GM21526 (cell line): ENCODE data around the gene RAD9A.

Source experiments
- ATAC-seq: cut with Tn5 transposase; IDR thresholded peaks from one replicate; pipeline ENCODE4 v1.9.1; 2021; ENCODE audit warnings: moderate library complexity; ENCODE audit not compliant: unreplicated experiment, low FRiP score

The RAD9A gene

DNA sequence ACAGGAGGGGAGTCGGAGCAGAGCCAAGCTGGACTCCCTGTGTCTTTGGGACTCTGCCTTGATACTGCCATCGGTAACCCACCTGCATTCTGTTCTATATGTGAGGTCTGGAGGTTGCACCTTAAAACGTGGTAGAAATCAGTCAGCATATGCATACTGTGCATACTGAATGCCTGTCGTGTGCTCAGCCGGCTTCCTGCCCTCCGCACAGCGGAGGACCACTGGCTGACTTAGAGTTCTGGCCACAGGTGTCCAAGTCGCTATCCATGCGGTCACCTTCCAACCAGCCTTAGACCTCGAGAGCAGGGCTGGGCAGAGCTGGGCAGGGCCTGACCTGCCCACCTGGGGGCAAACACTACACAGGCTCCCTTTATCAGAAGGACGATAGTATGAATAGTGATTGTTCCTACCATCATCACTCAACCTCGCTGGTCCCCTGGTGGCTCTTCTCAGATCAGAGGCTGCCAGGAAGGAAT, 15.9 kb downstream of the RAD9A start:
- no peak for ATAC-seq

DNA sequence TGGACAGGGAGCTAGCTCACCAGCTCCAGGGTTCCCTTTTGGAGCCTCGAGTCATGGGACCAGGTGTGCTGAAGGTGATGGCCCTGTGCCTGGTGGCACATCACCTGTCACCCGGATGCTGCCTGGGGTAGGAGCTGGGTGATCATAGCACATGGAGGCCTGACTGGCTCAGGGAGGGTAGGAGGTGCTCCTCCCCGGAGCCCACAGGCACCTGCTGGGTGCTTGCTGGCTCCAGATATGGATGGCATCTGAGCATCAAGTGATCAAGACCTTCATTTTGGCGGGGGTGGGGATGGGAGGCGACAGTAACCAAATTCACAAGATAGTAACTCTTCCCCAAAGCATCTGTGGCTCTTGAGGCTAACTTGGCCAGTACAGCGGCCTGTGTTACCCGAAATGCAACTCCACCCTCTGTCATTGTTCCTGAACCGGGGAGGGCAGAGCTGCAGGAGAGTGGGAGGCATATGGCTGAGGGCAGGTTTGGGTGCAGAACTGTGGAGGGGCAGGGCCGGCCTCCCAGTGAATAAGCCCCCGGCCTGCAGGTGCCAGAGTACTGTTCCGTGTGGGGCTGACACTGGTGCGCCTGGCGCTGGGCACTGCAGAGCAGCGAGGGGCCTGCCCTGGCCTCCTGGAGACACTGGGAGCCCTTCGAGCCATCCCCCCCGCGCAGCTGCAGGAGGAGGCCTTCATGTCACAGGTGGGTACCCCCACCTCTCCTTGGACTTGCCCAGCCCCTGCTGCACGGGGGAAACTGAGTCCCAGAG, 16.8 kb downstream of the RAD9A start:
- ATAC-seq, result no peak

DNA sequence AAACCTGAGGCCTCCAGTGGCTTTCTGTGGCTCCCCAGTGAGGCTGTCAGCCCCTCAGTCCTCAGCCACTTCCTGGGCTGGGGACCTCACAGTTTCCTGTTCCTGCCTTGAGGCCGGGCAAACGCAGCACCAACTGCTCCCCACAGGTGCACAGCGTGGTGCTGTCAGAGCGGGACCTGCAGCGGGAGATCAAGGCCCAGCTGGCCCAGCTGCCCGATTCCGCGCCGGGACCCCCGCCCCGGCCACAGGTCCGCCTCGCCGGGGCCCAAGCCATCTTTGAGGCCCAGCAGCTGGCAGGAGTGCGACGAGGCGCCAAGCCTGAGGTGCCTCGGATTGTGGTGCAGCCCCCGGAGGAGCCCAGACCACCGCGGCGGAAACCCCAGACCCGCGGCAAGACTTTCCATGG, 17.5 kb downstream of the RAD9A start:
- ATAC-seq, result no peak

GRCh38 chr11:67409781-67410368, 18.1 kb downstream of the RAD9A start:
- ATAC-seq, result no peak

- no peak for ATAC-seq
These were observed 18.6 kb downstream of the RAD9A start for GRCh38 chr11:67410369-67410831.

DNA sequence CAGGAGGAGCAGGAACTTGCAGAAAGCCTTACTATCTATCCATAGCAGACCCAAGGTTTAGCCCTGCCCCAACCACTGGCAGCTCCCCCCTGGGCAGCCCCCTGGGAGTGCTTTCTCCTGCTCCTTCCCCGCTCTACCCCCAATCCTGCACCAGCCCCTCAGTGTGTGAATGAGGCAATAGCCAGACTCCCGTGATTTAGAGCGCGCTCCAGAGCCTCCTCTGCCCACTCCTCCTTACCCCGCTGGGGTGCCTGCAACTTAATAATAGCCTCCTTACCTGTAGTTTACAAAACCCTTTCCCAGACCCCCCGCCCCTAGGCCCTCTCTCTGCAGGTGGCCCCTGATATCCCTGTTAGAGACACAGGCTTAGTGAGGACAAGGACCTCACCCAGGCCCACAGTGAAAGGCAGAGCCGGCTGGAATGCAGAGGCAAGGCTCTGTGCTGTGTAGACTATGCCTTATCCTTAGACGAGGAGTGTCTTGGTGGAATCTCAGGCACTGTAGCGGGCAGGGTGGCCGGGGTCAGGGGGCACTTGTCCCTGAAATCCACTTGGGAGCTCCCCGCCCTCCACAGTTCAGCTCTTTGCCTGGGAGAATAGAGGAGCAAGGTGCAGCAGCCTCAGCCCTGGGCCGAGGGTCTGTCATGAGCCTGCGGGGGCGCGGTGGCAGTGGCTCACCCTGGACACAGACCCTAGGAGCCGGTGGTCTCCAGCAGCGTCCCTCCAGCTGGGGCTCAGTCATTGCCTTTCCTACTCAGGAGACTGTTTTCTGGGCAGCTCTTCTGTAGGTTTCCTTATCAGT, 19.4 kb downstream of the RAD9A start:
- no peak for ATAC-seq

DNA sequence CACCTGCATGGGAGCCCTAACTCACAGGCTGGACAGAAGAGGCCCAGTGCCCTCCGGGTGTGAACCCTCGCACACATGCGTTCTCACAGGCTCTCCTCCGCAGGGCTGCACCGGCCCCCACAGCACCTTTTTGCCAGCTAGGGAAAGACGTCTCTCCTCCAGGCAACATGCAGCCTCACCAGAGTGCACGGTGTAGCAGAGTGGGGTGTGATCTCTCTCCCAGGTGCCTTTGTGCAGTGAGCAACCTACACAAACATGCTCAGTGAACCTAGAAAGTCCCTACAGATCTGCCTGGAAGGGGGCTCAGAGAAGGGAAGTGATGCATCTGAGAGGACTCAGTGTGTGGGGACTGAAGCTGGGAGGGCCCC, 20.0 kb downstream of the RAD9A start:
- ATAC-seq, result no peak

DNA sequence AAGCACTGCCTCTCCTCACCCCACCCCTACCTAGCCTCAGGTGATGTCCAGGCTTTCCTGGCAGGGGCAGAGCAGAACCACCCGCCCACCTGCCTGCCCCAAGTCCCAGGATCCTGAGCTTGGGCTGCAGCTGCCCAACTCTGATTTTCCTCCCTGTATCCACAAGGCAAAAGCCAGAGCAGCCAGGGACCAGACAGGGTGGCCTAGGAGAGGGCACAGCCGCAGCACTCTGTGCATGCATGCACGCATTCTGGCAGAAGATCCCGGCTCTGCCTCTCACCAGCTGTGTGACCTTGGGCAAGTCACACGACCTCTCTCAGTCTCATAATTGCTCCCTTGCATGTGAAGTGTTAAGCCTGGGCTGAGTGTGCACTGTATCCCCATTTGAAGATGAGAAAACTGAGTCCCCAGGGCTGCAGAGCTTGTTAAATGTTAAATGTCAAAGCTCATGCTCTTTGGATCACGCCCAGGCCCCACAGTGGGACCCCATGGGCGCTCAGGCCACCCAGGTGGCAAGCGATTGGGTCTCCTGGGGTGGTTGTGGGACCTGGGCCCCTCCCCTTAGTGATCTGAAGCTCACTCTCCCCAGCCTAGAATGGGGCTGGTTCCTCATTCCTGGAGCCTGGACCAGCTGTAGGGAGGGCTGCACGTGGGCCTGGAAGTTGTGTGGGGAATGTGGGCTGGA, 20.9 kb downstream of the RAD9A start:
- ATAC-seq, result no peak

- ATAC-seq, result no peak
These were observed 21.6 kb downstream of the RAD9A start for GRCh38 chr11:67413266-67413849.

- ATAC-seq, result no peak
These were observed 23.9 kb downstream of the RAD9A start, which contains the start of gene CARNS1 for GRCh38 chr11:67415501-67416304. CARNS1 (plus strand) TSS chr11:67415678; CDS start chr11:67416200, 522 bp downstream.

DNA sequence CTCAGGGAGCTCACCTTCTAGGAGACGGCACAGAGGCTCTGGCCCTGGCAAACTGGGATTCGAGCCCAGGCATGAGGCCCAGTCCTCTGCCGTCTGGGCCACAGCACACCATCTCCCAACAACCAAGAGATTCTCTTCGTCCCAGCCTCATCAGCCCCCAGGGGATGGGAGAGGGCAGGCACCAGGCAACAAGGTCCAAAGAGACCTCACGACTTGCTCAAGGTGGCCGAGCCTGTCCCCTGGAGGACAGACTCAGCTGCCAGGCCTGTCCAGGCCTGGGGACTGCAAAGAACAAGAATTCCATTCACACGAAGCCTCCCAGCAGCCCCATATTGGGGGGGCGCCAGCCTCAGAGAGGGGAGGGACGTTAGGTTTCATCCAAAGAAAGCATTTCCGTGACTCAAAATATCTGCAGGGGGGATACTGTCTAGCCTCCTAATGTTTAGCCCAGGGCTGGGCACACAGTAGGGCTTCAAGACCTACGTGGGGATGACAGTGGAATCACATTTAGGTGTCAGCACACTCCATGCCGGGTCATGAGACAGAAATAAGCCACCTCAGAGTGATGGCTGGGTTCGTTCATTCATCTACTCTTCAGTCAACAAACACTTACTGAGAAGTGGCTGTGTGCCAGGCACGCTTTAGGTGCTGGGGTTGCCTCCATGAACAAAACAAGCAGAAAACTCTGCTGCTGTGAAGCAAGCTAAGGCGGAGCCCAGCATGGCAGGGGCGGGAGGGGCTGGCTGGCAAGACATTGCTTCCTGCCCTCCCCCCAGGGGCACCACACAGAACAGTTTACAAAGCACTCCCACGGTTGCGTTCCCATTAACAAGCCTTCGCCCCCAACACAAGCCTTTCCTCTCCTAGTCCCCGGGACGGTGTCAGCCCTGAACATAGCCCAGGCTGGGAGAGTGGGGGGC, 24.9 kb downstream of the RAD9A start:
- no peak for ATAC-seq

DNA sequence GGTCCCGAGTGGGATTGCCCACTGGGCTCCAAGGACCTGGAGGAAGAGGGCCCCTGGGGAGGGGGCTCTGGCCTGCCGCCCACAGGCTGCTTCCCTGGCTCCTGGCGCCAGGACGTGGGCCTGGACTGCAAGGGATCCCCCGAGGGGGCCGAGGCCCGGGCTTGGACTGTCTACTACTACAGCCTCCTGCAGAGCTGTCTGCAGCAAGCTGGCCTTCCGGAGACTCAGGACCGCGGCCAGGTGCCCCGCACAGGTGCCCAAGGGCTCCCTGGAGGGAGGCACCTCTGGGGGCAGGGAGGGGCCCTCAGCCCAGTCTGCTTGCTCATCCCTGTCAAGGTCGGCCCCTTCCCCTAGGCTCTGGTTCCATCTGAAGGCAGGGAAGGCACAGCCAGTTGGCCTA, 25.6 kb downstream of the RAD9A start:
- no peak for ATAC-seq

GRCh38 chr11:67418476-67419281, 26.9 kb downstream of the RAD9A start:
- ATAC-seq, result no peak

- ATAC-seq, result no peak
These were observed 27.7 kb downstream of the RAD9A start for GRCh38 chr11:67419325-67420049.

DNA sequence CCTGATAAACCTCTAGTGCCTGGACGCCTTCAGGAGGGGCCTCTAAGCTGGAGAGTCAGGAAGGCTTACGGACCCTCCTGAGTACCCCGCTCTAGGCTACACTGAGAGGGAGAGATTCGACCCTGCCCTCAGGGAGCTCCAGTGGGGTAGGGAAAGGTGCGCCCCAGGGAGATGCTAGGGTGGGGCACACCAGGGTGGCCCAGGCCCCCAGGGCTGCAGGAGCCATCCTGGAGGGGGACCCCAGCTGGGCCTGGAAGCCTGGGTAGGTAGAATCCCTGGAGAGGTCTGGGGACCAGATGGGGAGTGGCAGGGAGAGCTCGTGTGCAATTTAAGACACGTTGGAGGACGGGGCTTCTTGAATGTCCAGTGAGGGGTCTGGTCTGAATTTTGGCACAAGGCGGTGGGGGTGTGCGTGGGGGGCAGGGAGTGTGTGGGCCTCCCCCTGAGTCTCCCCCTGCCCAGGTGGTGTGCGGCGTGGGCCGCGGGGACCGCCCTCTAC, 28.4 kb downstream of the RAD9A start:
- ATAC-seq, result no peak

DNA sequence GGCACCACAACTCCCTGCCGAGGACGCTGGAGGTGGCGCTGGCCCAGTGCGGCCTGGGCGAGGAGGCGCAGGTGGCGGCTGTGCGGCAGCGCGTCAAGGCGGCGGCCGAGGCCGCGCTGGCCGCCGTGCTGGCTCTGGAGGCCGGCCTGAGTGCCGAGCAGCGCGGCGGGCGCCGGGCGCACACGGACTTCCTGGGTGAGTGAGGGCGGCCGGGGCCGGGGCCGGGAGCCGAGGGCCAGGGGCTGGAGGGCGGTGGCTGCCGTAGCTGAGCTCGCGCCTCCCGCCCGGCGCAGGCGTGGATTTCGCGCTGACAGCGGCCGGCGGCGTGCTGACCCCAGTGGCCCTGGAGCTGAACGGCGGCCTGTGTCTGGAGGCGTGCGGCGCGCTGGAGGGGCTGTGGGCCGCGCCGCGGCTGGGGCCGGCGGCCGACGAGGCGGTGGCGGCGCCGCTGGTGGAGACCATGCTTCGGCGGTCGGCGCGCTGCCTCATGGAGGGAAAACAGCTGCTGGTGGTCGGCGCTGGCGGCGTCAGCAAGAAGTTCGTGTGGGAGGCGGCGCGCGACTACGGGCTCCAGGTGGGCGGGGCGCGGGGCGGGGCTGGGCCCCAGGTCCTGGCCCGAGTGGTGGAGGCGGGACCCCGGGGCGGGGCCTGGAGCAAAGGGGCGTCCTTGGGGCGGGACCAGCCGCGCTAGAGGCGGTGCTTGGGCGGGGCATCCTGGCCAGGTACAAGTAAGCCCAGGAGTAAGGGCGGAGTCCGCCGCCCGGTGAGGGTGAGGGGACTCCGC, 29.1 kb downstream of the RAD9A start:
- peak; percentile 66 for ATAC-seq
